Ishikawa (cell line): ENCODE results near the gene TM9SF3.

Experiments
- CEBPB ChIP-seq: IDR thresholded peaks from 2 replicates; pipeline ENCODE4 v1.6.1; 2012
- EP300 ChIP-seq: IDR thresholded peaks from 2 replicates; pipeline ENCODE4 v1.6.1; 2012; ENCODE audit warnings: borderline replicate concordance
- FOXM1 ChIP-seq: IDR thresholded peaks from 2 replicates; pipeline ENCODE4 v1.6.1; 2012; ENCODE audit warnings: low read depth, borderline replicate concordance
- RAD21 ChIP-seq: IDR thresholded peaks from 2 replicates; pipeline ENCODE4 v1.6.1; 2012; ENCODE audit warnings: low read depth
- TCF12 ChIP-seq: IDR thresholded peaks from 2 replicates; pipeline ENCODE4 v1.6.1; 2012; ENCODE audit warnings: low read depth
- TF ChIP-seq, protein P1 (sequence below): IDR thresholded peaks from 2 replicates; pipeline ENCODE4 v1.6.1; 2012; ENCODE audit warnings: low read depth, mild to moderate bottlenecking

DNA sequence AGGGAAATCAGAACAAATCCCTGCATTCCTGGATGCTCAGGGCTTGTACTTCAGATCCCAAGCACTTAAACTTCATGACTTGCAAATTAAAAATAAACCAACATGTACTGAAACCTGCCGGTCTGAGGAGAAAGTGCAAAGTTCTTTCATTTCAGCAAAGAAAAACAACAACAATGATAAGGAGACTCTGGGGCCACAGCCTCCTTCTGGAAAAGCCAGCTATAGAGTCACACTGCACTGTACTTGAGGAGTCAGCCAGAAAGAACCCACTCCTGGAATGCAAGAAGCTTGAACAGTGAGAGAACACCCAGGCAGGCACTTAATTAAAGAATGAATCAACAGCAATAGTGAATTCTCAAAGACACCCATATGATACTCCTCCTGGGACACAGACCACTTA is 49.7 kb upstream of the TM9SF3 start:
- no peak for TF ChIP-seq EP300
- no peak for TF ChIP-seq RAD21
- TF ChIP-seq TCF12 = no peak
- TF ChIP-seq CEBPB = no peak
- no peak for TF ChIP-seq FOXM1
- TF ChIP-seq, protein P1, sequence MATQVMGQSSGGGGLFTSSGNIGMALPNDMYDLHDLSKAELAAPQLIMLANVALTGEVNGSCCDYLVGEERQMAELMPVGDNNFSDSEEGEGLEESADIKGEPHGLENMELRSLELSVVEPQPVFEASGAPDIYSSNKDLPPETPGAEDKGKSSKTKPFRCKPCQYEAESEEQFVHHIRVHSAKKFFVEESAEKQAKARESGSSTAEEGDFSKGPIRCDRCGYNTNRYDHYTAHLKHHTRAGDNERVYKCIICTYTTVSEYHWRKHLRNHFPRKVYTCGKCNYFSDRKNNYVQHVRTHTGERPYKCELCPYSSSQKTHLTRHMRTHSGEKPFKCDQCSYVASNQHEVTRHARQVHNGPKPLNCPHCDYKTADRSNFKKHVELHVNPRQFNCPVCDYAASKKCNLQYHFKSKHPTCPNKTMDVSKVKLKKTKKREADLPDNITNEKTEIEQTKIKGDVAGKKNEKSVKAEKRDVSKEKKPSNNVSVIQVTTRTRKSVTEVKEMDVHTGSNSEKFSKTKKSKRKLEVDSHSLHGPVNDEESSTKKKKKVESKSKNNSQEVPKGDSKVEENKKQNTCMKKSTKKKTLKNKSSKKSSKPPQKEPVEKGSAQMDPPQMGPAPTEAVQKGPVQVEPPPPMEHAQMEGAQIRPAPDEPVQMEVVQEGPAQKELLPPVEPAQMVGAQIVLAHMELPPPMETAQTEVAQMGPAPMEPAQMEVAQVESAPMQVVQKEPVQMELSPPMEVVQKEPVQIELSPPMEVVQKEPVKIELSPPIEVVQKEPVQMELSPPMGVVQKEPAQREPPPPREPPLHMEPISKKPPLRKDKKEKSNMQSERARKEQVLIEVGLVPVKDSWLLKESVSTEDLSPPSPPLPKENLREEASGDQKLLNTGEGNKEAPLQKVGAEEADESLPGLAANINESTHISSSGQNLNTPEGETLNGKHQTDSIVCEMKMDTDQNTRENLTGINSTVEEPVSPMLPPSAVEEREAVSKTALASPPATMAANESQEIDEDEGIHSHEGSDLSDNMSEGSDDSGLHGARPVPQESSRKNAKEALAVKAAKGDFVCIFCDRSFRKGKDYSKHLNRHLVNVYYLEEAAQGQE = no peak
